HL-60 (cell line): ENCODE data around the gene SLC35B2.

Experiments
- CTCF ChIP-seq: IDR thresholded peaks from one replicate; pipeline ENCODE4 v1.5.1; 2011; ENCODE audit warnings: low read length, control low read depth, inconsistent platforms; ENCODE audit not compliant: insufficient read depth
- GABPA ChIP-seq: IDR thresholded peaks from 2 replicates; pipeline ENCODE4 v1.6.1; 2012; ENCODE audit warnings: low read depth
- POLR2AphosphoS5 ChIP-seq: IDR thresholded peaks from 2 replicates; pipeline ENCODE4 v1.6.1; 2012; ENCODE audit warnings: low read depth
- REST ChIP-seq: IDR thresholded peaks from 2 replicates; pipeline ENCODE4 v1.6.1; 2012; ENCODE audit warnings: low read depth; ENCODE audit not compliant: insufficient replicate concordance

GRCh38 chr6:44292661-44293365 lies 35.5 kb upstream of the SLC35B2 start:
- TF ChIP-seq CTCF: no peak
- no peak for TF ChIP-seq POLR2AphosphoS5
- TF ChIP-seq REST: no peak
- TF ChIP-seq GABPA: no peak
